GM18505 (cell line): ENCODE data around the gene DGKE.
A peak's percentile ranks its signal among the peaks of the same experiment; 100 is the strongest.

Experiments
- ATAC-seq: cut with Tn5 transposase; IDR thresholded peaks from one replicate; pipeline ENCODE4 v1.9.1; 2021; ENCODE audit not compliant: unreplicated experiment
- POLR2A ChIP-seq: IDR thresholded peaks from 4 replicates; pipeline ENCODE4 v1.6.1; 2011; ENCODE audit warnings: borderline replicate concordance; ENCODE audit not compliant: insufficient read depth, insufficient read length; ENCODE audit errors: extremely low read depth

The DGKE gene

GRCh38 chr17:56912105-56912999 lies 78.4 kb downstream of the DGKE start:
- TF ChIP-seq POLR2A, result no peak
- ATAC-seq, result no peak

GRCh38 chr17:56913000-56913311 lies 79.0 kb downstream of the DGKE start:
- no peak for TF ChIP-seq POLR2A
- no peak for ATAC-seq

- peak; percentile 45 for ATAC-seq
- no peak for TF ChIP-seq POLR2A
Observed at GRCh38 chr17:56913353-56913866, 79.5 kb downstream of the DGKE start.

GRCh38 chr17:56913867-56914580 lies 80.1 kb downstream of the DGKE start, which contains the start of gene TRIM25:
Gene TRIM25, minus strand, starts transcription at chr17:56914049. Its CDS starts 61 bp downstream, at chr17:56913988.
- peak; percentile 67 for ATAC-seq

GRCh38 chr17:56914581-56915273 lies 80.8 kb downstream of the DGKE start:
- ATAC-seq, result no peak
- no peak for TF ChIP-seq POLR2A

More at GRCh38 chr17:56913867-56914580, 80.1 kb downstream of the DGKE start, which contains the start of gene TRIM25:
- peak; percentile 100 for TF ChIP-seq POLR2A

DNA sequence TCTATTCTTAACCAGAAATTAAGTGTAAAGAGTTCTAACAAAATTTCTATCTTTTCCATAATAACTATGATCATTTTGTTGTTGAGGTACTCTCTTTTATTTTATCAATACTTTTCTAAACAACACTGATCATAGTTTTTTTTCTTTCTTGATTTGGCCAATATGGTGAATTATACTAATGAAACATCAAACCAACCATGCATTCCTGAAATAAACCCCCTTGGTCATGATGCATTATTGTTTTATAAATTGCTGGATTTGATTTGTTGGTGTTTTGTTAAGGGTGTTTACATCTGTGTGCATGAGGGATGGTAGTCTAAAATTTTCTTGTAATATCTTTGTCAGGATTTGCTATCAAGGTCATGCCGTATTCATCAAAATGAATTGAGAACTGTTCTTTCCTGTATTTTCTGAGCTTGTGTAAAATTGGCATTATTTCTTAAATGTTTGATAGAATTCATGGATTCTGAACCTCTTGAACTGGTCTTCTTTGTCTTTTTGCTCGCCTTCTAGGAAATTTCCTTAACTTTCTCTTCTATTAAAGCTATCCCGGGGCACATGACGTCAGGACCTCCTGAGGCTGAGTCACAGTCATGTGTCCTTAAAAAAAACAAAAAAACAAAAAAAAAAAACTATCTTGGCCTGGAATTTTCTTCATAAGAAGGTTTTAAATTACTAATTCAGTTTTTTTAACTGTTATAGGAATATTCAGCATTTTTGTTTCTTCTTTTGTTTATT lies 83.8 kb downstream of the DGKE start:
- no peak for TF ChIP-seq POLR2A
- no peak for ATAC-seq

- ATAC-seq, result no peak
- no peak for TF ChIP-seq POLR2A
Observed at GRCh38 chr17:56918916-56919315, 85.0 kb downstream of the DGKE start.
